WTC11 (cell line): Measurements from ENCODE around the gene TRNP1. TPM values are rescaled to one million over a fixed set of nuclear protein-coding genes. Genes with fewer than 3 reads are reported as not detected.
A peak's percentile ranks its signal among the peaks of the same experiment; 100 is the strongest.

ENCODE experiments used
- CREM ChIP-seq: sonication (generic); formaldehyde crosslinking; IDR thresholded peaks from 2 replicates; pipeline ENCODE4 v1.8.1; 2022; ENCODE audit warnings: mild to moderate bottlenecking, missing genetic modification reagents, moderate library complexity
- ETV6 ChIP-seq: sonication (generic); formaldehyde crosslinking; IDR thresholded peaks from 2 replicates; pipeline ENCODE4 v1.8.1; 2022; ENCODE audit warnings: mild to moderate bottlenecking, missing genetic modification reagents
- MAX ChIP-seq: sonication (generic); formaldehyde crosslinking; IDR thresholded peaks from 2 replicates; pipeline ENCODE4 v1.8.0; 2022; ENCODE audit warnings: mild to moderate bottlenecking, missing genetic modification reagents
- TEAD1 ChIP-seq: sonication (generic); formaldehyde crosslinking; IDR thresholded peaks from 2 replicates; pipeline ENCODE4 v1.8.0; 2022; ENCODE audit warnings: mild to moderate bottlenecking, missing genetic modification reagents
- TP53 ChIP-seq: sonication (generic); formaldehyde crosslinking; IDR thresholded peaks from 2 replicates; pipeline ENCODE4 v1.8.1; 2023; ENCODE audit warnings: mild to moderate bottlenecking, missing genetic modification reagents
- ZNF425 ChIP-seq: fragments of 250-450 bp; sonication (Bioruptor Pico); conservative IDR thresholded peaks from 2 replicates; pipeline ENCODE4 v1.9.0; 2021; ENCODE audit warnings: mild to moderate bottlenecking
- total RNA-seq: library from RNA; stranded (reverse); gene quantifications from 3 replicates; pipeline ENCODE4 v1.2.3, GENCODE V29; 2021
- TF ChIP-seq, protein P1 (sequence below): sonication (generic); formaldehyde crosslinking; IDR thresholded peaks from 2 replicates; pipeline ENCODE4 v1.8.1; 2023; ENCODE audit warnings: mild to moderate bottlenecking, missing genetic modification reagents, moderate library complexity
- TF ChIP-seq, protein P2 (sequence below): fragments of 250-450 bp; sonication (Bioruptor Pico); IDR thresholded peaks from 2 replicates; pipeline ENCODE4 v1.9.0; 2021; ENCODE audit warnings: mild to moderate bottlenecking, borderline replicate concordance

Gene TRNP1
- total RNA-seq, 1 experiment from 2014 or later = 37.6 TPM

- TF ChIP-seq ZNF425 (CRISPR knock-in tag) = no peak
- peak; percentile 83 for TF ChIP-seq MAX (CRISPR knock-in tag)
- no peak for TF ChIP-seq TP53
- TF ChIP-seq, protein P1, sequence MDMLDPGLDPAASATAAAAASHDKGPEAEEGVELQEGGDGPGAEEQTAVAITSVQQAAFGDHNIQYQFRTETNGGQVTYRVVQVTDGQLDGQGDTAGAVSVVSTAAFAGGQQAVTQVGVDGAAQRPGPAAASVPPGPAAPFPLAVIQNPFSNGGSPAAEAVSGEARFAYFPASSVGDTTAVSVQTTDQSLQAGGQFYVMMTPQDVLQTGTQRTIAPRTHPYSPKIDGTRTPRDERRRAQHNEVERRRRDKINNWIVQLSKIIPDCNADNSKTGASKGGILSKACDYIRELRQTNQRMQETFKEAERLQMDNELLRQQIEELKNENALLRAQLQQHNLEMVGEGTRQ (CRISPR knock-in tag) = peak; percentile 59
- TF ChIP-seq CREM (CRISPR knock-in tag) = no peak
- TF ChIP-seq, protein P2, sequence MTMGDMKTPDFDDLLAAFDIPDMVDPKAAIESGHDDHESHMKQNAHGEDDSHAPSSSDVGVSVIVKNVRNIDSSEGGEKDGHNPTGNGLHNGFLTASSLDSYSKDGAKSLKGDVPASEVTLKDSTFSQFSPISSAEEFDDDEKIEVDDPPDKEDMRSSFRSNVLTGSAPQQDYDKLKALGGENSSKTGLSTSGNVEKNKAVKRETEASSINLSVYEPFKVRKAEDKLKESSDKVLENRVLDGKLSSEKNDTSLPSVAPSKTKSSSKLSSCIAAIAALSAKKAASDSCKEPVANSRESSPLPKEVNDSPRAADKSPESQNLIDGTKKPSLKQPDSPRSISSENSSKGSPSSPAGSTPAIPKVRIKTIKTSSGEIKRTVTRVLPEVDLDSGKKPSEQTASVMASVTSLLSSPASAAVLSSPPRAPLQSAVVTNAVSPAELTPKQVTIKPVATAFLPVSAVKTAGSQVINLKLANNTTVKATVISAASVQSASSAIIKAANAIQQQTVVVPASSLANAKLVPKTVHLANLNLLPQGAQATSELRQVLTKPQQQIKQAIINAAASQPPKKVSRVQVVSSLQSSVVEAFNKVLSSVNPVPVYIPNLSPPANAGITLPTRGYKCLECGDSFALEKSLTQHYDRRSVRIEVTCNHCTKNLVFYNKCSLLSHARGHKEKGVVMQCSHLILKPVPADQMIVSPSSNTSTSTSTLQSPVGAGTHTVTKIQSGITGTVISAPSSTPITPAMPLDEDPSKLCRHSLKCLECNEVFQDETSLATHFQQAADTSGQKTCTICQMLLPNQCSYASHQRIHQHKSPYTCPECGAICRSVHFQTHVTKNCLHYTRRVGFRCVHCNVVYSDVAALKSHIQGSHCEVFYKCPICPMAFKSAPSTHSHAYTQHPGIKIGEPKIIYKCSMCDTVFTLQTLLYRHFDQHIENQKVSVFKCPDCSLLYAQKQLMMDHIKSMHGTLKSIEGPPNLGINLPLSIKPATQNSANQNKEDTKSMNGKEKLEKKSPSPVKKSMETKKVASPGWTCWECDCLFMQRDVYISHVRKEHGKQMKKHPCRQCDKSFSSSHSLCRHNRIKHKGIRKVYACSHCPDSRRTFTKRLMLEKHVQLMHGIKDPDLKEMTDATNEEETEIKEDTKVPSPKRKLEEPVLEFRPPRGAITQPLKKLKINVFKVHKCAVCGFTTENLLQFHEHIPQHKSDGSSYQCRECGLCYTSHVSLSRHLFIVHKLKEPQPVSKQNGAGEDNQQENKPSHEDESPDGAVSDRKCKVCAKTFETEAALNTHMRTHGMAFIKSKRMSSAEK (CRISPR knock-in tag) = no peak
- TF ChIP-seq TEAD1 (CRISPR knock-in tag) = 0 out of 2 replicates have a peak, but pooled peaks have one; percentile 16
- no peak for TF ChIP-seq ETV6 (CRISPR knock-in tag)
Observed at GRCh38 chr1:27049607-27050006, 56.1 kb downstream of the TRNP1 start (continued).

Other genes starting within 250 kb of the TRNP1 start
- gene PIGV, start 205.7 kb upstream of the TRNP1 start, total RNA-seq = 13.1 to 15.0 TPM (median 13.7 TPM) in 3 replicates
- 26.5 to 29.8 TPM (median 28.7 TPM) in 3 replicates for gene ZDHHC18, start 167.0 kb upstream of the TRNP1 start, total RNA-seq
- 8.0 to 14.3 TPM (median 8.0 TPM) in 3 replicates for gene SFN, start 130.5 kb upstream of the TRNP1 start, total RNA-seq
- gene GPN2, start 103.4 kb upstream of the TRNP1 start, total RNA-seq = 31.7 to 38.5 TPM (median 34.2 TPM) in 3 replicates
- 16.1 to 19.2 TPM (median 16.3 TPM) in 3 replicates for gene GPATCH3, start 93.2 kb upstream of the TRNP1 start, total RNA-seq
- not detected in 3 replicates for gene NR0B2, start 79.7 kb upstream of the TRNP1 start, total RNA-seq
- 101 to 118 TPM (median 108 TPM) in 3 replicates for gene NUDC, start 71.9 kb upstream of the TRNP1 start, total RNA-seq
- 18.9 to 19.8 TPM (median 19.0 TPM) in 3 replicates for gene KDF1, start 33.2 kb upstream of the TRNP1 start, total RNA-seq
- gene TENT5B, start 19.2 kb downstream of the TRNP1 start, total RNA-seq = 104 to 124 TPM (median 119 TPM) in 3 replicates
- gene SLC9A1, start 161.4 kb downstream of the TRNP1 start, total RNA-seq = 22.0 to 25.1 TPM (median 22.5 TPM) in 3 replicates
- 20.1 to 24.9 TPM (median 23.5 TPM) in 3 replicates for gene WDTC1, start 240.9 kb downstream of the TRNP1 start, total RNA-seq